Loucy (cell line): Measurements from ENCODE around the gene ANO7.

ENCODE experiments used
- H2AFZ ChIP-seq: fragments of 200-600 bp; sonication (generic); 2 replicates; pipeline ENCODE4 v1.6.0; 2016; ENCODE audit warnings: antibody characterized with exemption, mild to moderate bottlenecking, low read length, moderate library complexity
- H3F3A ChIP-seq: fragments of 200-600 bp; 2 replicates; pipeline ENCODE4 v1.6.0; 2016; ENCODE audit warnings: antibody characterized with exemption, low read depth, mild to moderate bottlenecking
- H3K27me3 ChIP-seq: fragments of 200-600 bp; sonication (generic); 2 replicates; pipeline ENCODE4 v1.6.1; 2014; ENCODE audit warnings: low read length, mild to moderate bottlenecking; ENCODE audit not compliant: insufficient read depth, poor library complexity, severe bottlenecking
- H3K36me3 ChIP-seq: fragments of 200-600 bp; sonication (generic); 2 replicates; pipeline ENCODE4 v1.6.1; 2016; ENCODE audit warnings: low read length; ENCODE audit not compliant: insufficient read depth
- H3K4me1 ChIP-seq: fragments of 200-600 bp; sonication (generic); 2 replicates; pipeline ENCODE4 v1.5.1; 2014; ENCODE audit warnings: low read length, mild to moderate bottlenecking; ENCODE audit not compliant: insufficient read depth, poor library complexity, severe bottlenecking
- H3K4me2 ChIP-seq: fragments of 200-600 bp; sonication (generic); 2 replicates; pipeline ENCODE4 v1.6.0; 2014; ENCODE audit warnings: antibody characterized with exemption, low read length, low read depth, mild to moderate bottlenecking; ENCODE audit not compliant: poor library complexity, severe bottlenecking
- H3K4me3 ChIP-seq: fragments of 200-600 bp; sonication (generic); 2 replicates; pipeline ENCODE4 v1.5.1; 2014; ENCODE audit warnings: low read length, mild to moderate bottlenecking, mixed read lengths; ENCODE audit not compliant: poor library complexity, severe bottlenecking
- H3K79me2 ChIP-seq: fragments of 200-600 bp; sonication (generic); 2 replicates; pipeline ENCODE4 v1.6.1; 2014; ENCODE audit warnings: low read length; ENCODE audit not compliant: insufficient read depth
- H3K9ac ChIP-seq: fragments of 200-600 bp; sonication (generic); 2 replicates; pipeline ENCODE4 v1.6.0; 2014; ENCODE audit warnings: mild to moderate bottlenecking, low read depth, low read length, moderate library complexity; ENCODE audit not compliant: poor library complexity, severe bottlenecking
- H3K9me2 ChIP-seq: fragments of 200-600 bp; sonication (generic); replicated peaks from 2 replicates; pipeline ENCODE4 v1.6.1; 2016; ENCODE audit warnings: low read depth, low read length, mixed read lengths
- H3K9me3 ChIP-seq: fragments of 200-600 bp; sonication (generic); 2 replicates; pipeline ENCODE4 v1.6.1; 2014; ENCODE audit warnings: mild to moderate bottlenecking, antibody characterized with exemption, low read length, low read depth; ENCODE audit not compliant: insufficient read depth
- H4K20me1 ChIP-seq: fragments of 200-600 bp; sonication (generic); 2 replicates; pipeline ENCODE4 v1.6.0; 2014; ENCODE audit warnings: antibody characterized with exemption, low read length, mild to moderate bottlenecking; ENCODE audit not compliant: insufficient read depth, poor library complexity, severe bottlenecking
- CTCF ChIP-seq: fragments of 200-600 bp; sonication (generic); conservative IDR thresholded peaks from 2 replicates; pipeline ENCODE4 v1.5.1; 2014; ENCODE audit warnings: mild to moderate bottlenecking, antibody characterized with exemption, low read length
- EZH2phosphoT487 ChIP-seq: fragments of 200-600 bp; IDR thresholded peaks from 2 replicates; pipeline ENCODE4 v1.6.1; 2018; ENCODE audit warnings: antibody characterized with exemption, mild to moderate bottlenecking, moderate library complexity, borderline replicate concordance

The ANO7 gene

GRCh38 chr2:241216211-241216761 lies 27.8 kb downstream of the ANO7 start:
- Histone ChIP-seq H3K79me2 (no peaks in the 10 kb centered on the region), H3K9me2 (no peaks in the 10 kb centered on the region), H3K9ac (no peak overlapping the region), H3K36me3 (no peaks in the 10 kb centered on the region), H3K9me3 (no peaks in the 10 kb centered on the region), H3K4me3 (no peak overlapping the region), H3F3A (no peaks in the 10 kb centered on the region), H3K27me3 (no peaks in the 10 kb centered on the region), H3K4me1 (peaks cover under 1% of the 10 kb centered on the region), H3K4me2 (no peak overlapping the region), H4K20me1 (no peaks in the 10 kb centered on the region), H2AFZ (no peak overlapping the region)
- no peak for TF ChIP-seq CTCF

- Histone ChIP-seq H3K9me3 (no peaks in the 10 kb centered on the region), H3K4me1 (no peaks in the 10 kb centered on the region), H3K4me2 (no peak overlapping the region), H3F3A (no peaks in the 10 kb centered on the region), H4K20me1 (no peaks in the 10 kb centered on the region), H3K79me2 (no peaks in the 10 kb centered on the region), H3K27me3 (no peaks in the 10 kb centered on the region), H2AFZ (no peak overlapping the region), H3K9me2 (no peaks in the 10 kb centered on the region), H3K4me3 (no peak overlapping the region), H3K9ac (no peak overlapping the region), H3K36me3 (no peaks in the 10 kb centered on the region)
- TF ChIP-seq CTCF: no peak
- no peak for TF ChIP-seq EZH2phosphoT487
These were observed 29.0 kb downstream of the ANO7 start for GRCh38 chr2:241217320-241218031.

- Histone ChIP-seq H3K4me2 (no peak overlapping the region), H3K79me2 (no peaks in the 10 kb centered on the region), H3K4me1 (no peaks in the 10 kb centered on the region), H4K20me1 (no peaks in the 10 kb centered on the region), H3K9ac (no peak overlapping the region), H2AFZ (no peak overlapping the region), H3F3A (no peaks in the 10 kb centered on the region), H3K27me3 (no peaks in the 10 kb centered on the region), H3K9me3 (no peaks in the 10 kb centered on the region), H3K36me3 (no peaks in the 10 kb centered on the region), H3K4me3 (no peak overlapping the region), H3K9me2 (no peaks in the 10 kb centered on the region)
- TF ChIP-seq EZH2phosphoT487 (no peak), CTCF (peak; percentile 58)
These were observed 29.9 kb downstream of the ANO7 start for GRCh38 chr2:241218131-241219029.
